HG03575 (cell line): ENCODE results near the gene ECE1.

Source experiments
- ATAC-seq: cut with Tn5 transposase; IDR thresholded peaks from one replicate; pipeline ENCODE4 v1.9.1; 2021; ENCODE audit not compliant: unreplicated experiment, insufficient number of reproducible peaks, low FRiP score; ENCODE audit errors: extremely low read depth

ECE1 gene

GRCh38 chr1:21326861-21327344 lies 36.6 kb upstream of the ECE1 start:
- ATAC-seq = no peak

- no peak for ATAC-seq
Measured at GRCh38 chr1:21325731-21326387, 35.6 kb upstream of the ECE1 start.

- ATAC-seq = no peak
Measured at GRCh38 chr1:21325231-21325718, 35.0 kb upstream of the ECE1 start.

GRCh38 chr1:21324368-21325141 lies 34.3 kb upstream of the ECE1 start:
- ATAC-seq = no peak

- no peak for ATAC-seq
Measured at GRCh38 chr1:21323091-21323490, 32.8 kb upstream of the ECE1 start.

GRCh38 chr1:21322681-21323016 lies 32.4 kb upstream of the ECE1 start:
- no peak for ATAC-seq

- no peak for ATAC-seq
Measured at GRCh38 chr1:21321963-21322680, 31.9 kb upstream of the ECE1 start.

GRCh38 chr1:21320410-21321108 lies 30.3 kb upstream of the ECE1 start:
- ATAC-seq = no peak

- no peak for ATAC-seq
Measured at GRCh38 chr1:21319447-21320407, 29.5 kb upstream of the ECE1 start.

- no peak for ATAC-seq
Measured at GRCh38 chr1:21318714-21319159, 28.5 kb upstream of the ECE1 start.

GRCh38 chr1:21318057-21318713 lies 27.9 kb upstream of the ECE1 start:
- no peak for ATAC-seq

- no peak for ATAC-seq
Measured at GRCh38 chr1:21317690-21318043, 27.4 kb upstream of the ECE1 start.

- ATAC-seq = no peak
Measured at GRCh38 chr1:21317035-21317689, 26.9 kb upstream of the ECE1 start.

GRCh38 chr1:21314743-21315396 lies 24.6 kb upstream of the ECE1 start:
- no peak for ATAC-seq

- ATAC-seq = no peak
Measured at GRCh38 chr1:21313886-21314721, 23.8 kb upstream of the ECE1 start.
